Measurements from ENCODE around the gene RNU1-1.
A peak's percentile ranks its signal among the peaks of the same experiment; 100 is the strongest.
"Not testable (repeated sequence)": the region's sequence is repeated elsewhere in the genome, so short reads cannot be mapped to it uniquely, and the experiment has no call there.

RNU1-1 gene

GRCh38 chr1:16534829-16535456, 20.9 kb upstream of the RNU1-1 start:
- not testable (repeated sequence) for H3K27ac Mint-ChIP-seq, H3K9me3 Mint-ChIP-seq, H3K36me3 Mint-ChIP-seq
- peak; percentile 55 for ATAC-seq
- H3K4me3 Mint-ChIP-seq = peak overlapping the region; percentile 78
- H3K4me1 Mint-ChIP-seq = peaks cover 12% of the 10 kb centered on the region
- H3K27me3 Mint-ChIP-seq = peaks cover 38% of the 10 kb centered on the region

- not testable (repeated sequence) for H3K4me3 Mint-ChIP-seq, H3K27ac Mint-ChIP-seq, ATAC-seq, H3K9me3 Mint-ChIP-seq, H3K36me3 Mint-ChIP-seq
- Mint-ChIP-seq H3K27me3 (peaks cover 38% of the 10 kb centered on the region), H3K4me1 (peaks cover 12% of the 10 kb centered on the region)
Measured at GRCh38 chr1:16534239-16534828, 20.2 kb upstream of the RNU1-1 start.

DNA sequence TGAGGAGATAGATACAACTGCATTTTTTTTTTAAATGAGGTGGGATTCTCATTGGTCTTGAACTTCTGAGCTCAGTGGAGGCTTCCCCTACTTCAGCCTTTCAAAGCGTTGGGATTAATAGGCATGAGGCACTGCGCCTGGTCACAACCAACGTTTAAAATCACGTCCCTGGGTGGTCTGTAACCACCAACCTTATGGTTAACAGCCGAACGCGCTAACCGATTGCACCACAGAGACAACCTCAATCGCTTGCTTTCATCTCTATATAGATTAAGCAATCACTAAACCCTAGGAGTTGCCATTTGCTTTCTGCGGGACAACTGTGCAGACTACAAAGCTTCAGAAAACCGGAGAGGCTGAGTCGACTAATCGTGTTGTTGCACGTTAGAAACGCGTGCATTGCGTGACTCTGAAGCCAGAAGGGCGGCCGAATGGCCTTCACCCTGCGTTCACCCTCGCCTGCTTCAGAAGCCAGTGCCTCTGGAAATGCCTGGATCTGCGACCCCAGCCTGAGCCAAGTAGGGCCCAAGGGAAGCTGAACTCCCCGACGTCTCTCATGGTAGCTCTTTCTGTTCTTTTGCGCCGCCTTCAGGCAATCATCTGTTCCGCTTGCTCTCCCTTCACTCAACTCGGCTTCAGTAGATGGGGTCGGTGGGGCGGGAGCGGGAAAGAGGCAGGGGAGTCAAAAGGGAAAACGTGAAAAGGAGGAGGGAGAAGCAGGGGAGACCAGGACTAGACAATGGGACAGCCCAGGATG, 18.3 kb upstream of the RNU1-1 start:
- H3K9me3 Mint-ChIP-seq, ATAC-seq, H3K4me3 Mint-ChIP-seq, H3K36me3 Mint-ChIP-seq, H3K27ac Mint-ChIP-seq: not testable (repeated sequence)
- H3K27me3 Mint-ChIP-seq = peaks cover 38% of the 10 kb centered on the region
- H3K4me1 Mint-ChIP-seq = peaks cover 12% of the 10 kb centered on the region

DNA sequence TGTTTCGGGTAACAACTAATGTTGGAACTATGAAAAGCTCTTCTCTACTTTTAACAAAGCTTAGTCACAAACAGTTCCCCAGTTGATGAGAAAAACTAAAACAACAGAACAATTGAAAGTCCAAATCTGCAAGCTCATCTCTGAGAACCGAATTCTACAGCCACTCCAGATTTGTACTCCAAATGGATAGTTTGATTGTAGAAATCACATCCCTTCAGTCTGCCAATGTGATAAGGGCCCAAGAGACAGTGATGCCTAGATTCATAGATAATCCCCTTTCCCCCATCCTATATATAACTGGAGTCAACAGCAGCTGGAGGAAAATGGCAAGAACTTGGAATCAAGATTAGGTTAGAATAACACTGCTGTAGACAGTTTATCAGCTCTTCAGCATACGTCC, 14.3 kb upstream of the RNU1-1 start:
- H3K36me3 Mint-ChIP-seq, H3K4me1 Mint-ChIP-seq, H3K9me3 Mint-ChIP-seq, H3K4me3 Mint-ChIP-seq, ATAC-seq, H3K27ac Mint-ChIP-seq: not testable (repeated sequence)
- peaks cover 20% of the 10 kb centered on the region for H3K27me3 Mint-ChIP-seq

DNA sequence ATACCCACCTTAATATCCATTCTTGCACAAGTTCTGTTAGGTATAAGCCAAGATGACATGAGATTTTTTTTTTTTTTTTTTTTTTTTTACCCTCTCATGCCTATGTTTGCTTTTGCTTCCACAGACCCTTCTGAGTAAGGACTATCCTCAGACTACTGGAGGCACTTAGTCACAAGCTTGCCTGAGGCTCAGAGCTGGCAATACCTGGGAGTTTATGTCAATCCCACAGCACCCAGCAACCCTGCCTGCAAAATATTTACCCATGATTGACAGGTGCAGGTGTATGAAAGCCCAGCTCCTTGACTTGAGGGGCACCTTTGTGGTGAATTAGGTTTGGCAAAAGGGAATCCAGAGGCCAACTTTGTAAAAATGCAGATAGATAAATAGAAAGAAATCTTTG, 11.7 kb upstream of the RNU1-1 start:
- H3K27ac Mint-ChIP-seq, H3K4me1 Mint-ChIP-seq, H3K36me3 Mint-ChIP-seq, H3K4me3 Mint-ChIP-seq, H3K9me3 Mint-ChIP-seq, H3K27me3 Mint-ChIP-seq, ATAC-seq: not testable (repeated sequence)

GRCh38 chr1:16521679-16522078, 7.6 kb upstream of the RNU1-1 start:
- H3K4me3 Mint-ChIP-seq, H3K4me1 Mint-ChIP-seq, H3K9me3 Mint-ChIP-seq, ATAC-seq, H3K36me3 Mint-ChIP-seq, H3K27ac Mint-ChIP-seq: not testable (repeated sequence)
- peaks cover 46% of the 10 kb centered on the region for H3K27me3 Mint-ChIP-seq

DNA sequence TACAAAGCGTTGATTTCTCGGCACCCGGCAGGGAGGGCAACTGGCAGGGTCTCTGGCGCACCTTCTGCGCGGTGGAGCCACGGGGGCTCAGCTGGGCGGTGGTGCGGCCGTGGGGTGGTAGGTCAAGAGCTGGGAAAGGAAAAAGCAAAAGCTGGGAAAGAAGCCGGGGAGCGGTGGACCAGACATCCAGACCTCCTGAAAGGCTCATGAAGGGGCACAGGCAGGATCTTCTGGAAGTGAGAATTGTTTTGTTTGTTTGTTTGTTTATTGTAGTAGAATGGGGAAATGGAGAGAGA, 7.2 kb upstream of the RNU1-1 start:
- Mint-ChIP-seq H3K36me3 (no peaks in the 10 kb centered on the region), H3K9me3 (no peaks in the 10 kb centered on the region), H3K27ac (no peak overlapping the region)

GRCh38 chr1:16520435-16521287, 6.6 kb upstream of the RNU1-1 start:
- H3K27me3 Mint-ChIP-seq = peaks cover 46% of the 10 kb centered on the region
- not testable (repeated sequence) for H3K27ac Mint-ChIP-seq, H3K36me3 Mint-ChIP-seq, H3K4me3 Mint-ChIP-seq, ATAC-seq, H3K4me1 Mint-ChIP-seq, H3K9me3 Mint-ChIP-seq

More for the DNA sequence above, 7.2 kb upstream of the RNU1-1 start:
- Mint-ChIP-seq H3K4me3 (no peak overlapping the region), H3K27me3 (peaks cover 46% of the 10 kb centered on the region), H3K4me1 (no peaks in the 10 kb centered on the region)
- ATAC-seq = no peak

DNA sequence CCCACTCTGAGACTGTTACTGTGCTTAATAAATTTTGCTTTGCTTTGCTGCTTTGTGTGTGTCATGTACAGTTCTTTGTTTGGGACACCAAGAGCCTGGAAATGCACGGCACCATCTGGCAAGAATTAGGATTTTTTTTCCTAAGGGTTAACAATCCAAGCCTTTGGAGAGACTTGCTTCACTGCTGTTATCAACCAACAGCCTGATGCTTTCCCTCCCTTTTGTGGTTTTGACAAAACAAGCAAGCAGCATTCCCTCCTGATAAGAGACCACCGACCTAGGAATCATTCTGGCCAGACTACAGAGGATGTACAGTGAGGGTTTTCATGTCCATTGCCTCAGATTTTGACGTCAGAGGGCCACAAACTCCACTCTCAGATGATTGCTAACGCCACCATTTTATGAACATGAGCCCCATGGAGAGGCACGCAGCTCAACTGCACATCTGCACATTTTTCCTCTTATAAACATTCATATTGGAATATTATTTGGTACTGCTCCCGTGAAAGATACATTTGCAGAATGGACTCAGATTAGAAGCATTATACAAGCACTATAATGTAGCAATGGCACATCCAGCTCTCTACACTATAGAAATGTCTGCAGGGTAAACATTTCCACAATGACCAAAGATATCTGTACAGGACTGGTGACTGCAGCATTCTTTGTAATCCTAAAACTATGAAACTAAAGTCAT, 5.3 kb upstream of the RNU1-1 start:
- not testable (repeated sequence) for H3K4me1 Mint-ChIP-seq, H3K27ac Mint-ChIP-seq, H3K4me3 Mint-ChIP-seq, H3K9me3 Mint-ChIP-seq, ATAC-seq, H3K36me3 Mint-ChIP-seq
- H3K27me3 Mint-ChIP-seq = peaks cover 46% of the 10 kb centered on the region

DNA sequence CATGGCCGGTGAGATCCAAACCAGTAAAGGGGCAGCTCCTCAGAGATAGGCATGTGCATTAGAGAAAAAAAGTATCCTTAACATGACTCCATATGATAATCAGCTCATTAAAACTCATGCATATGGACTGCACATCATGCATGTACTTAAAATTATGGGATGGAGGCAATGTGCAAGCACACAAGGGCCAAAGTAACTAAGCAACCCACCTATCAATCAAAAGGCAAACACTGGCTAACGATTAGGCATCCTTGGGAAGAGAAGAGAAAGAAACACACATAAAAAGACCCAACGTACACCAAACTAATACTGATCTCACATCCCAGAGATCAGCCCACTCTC, 4.8 kb upstream of the RNU1-1 start:
- H3K27me3 Mint-ChIP-seq = peaks cover 46% of the 10 kb centered on the region
- not testable (repeated sequence) for ATAC-seq, H3K4me3 Mint-ChIP-seq

GRCh38 chr1:16516694-16517410, 2.8 kb upstream of the RNU1-1 start:
- ATAC-seq, H3K27ac Mint-ChIP-seq, H3K4me3 Mint-ChIP-seq, H3K9me3 Mint-ChIP-seq, H3K4me1 Mint-ChIP-seq, H3K36me3 Mint-ChIP-seq: not testable (repeated sequence)
- peaks cover 46% of the 10 kb centered on the region for H3K27me3 Mint-ChIP-seq

More for the DNA sequence above, 4.8 kb upstream of the RNU1-1 start:
- H3K4me1 Mint-ChIP-seq, H3K36me3 Mint-ChIP-seq, H3K9me3 Mint-ChIP-seq, H3K27ac Mint-ChIP-seq: not testable (repeated sequence)

- peaks cover 17% of the 10 kb centered on the region for H3K27me3 Mint-ChIP-seq
- not testable (repeated sequence) for H3K36me3 Mint-ChIP-seq, H3K9me3 Mint-ChIP-seq, H3K4me1 Mint-ChIP-seq, H3K27ac Mint-ChIP-seq, H3K4me3 Mint-ChIP-seq
- ATAC-seq = peak; percentile 98
Measured at GRCh38 chr1:16513412-16514106, 526 bp downstream of the RNU1-1 start.

- H3K27me3 Mint-ChIP-seq, H3K9me3 Mint-ChIP-seq, H3K4me3 Mint-ChIP-seq, H3K36me3 Mint-ChIP-seq, H3K4me1 Mint-ChIP-seq, H3K27ac Mint-ChIP-seq: not testable (repeated sequence)
- ATAC-seq = peak; percentile 37
Measured at GRCh38 chr1:16512624-16513411, 1.3 kb downstream of the RNU1-1 start.

DNA sequence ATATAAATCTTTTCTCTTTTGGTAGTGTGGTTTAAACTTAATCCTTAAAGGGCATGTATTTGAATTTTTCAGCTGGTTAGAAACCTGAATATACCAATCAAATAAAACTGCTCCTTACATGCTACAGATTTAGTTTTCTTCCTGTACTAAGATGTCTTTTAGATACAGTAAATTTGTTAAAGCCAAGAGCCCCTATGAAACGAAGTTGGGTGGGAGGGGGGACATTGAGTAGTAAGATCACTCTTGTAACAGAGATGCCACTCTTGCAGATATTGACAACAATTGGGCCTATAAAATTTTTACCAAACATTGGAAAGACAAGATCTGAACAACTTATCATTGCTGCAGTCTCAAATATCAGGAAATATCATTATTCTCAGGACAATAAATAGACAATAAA, 2.2 kb downstream of the RNU1-1 start:
- H3K27me3 Mint-ChIP-seq, H3K4me3 Mint-ChIP-seq, H3K36me3 Mint-ChIP-seq, H3K9me3 Mint-ChIP-seq, ATAC-seq, H3K4me1 Mint-ChIP-seq, H3K27ac Mint-ChIP-seq: not testable (repeated sequence)

Measured in stimulated activated memory B cell treated with anti-CD40 and anti-IgM and Interleukin-4, amounts not matched to agents 10 μg/mL and 1 μg/mL and 100 μg/mL, for 72 hours (primary cell).